Measurements from ENCODE around the gene RPS16.

Gene RPS16

DNA sequence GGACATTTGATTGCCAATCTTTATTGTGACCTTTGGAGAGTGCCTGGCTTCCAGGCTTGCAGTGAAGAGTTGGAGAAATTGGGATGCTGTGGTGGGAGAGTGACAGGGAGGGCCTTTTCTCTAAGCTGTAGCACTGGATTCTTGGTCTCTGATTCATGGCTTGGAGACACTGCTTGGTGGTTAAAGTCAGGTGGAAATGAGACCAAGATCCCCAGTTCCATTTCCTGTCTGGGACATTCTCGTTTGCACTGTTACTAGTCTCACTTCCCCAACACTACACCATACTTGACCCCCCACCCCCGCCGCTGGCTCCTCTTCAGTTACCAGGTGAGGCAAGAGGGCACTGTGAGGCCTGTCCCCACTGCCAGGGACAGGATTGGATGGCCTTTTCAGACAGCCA lies 12.5 kb upstream of the RPS16 start:
- peak; percentile 75 for DNase-seq

DNA sequence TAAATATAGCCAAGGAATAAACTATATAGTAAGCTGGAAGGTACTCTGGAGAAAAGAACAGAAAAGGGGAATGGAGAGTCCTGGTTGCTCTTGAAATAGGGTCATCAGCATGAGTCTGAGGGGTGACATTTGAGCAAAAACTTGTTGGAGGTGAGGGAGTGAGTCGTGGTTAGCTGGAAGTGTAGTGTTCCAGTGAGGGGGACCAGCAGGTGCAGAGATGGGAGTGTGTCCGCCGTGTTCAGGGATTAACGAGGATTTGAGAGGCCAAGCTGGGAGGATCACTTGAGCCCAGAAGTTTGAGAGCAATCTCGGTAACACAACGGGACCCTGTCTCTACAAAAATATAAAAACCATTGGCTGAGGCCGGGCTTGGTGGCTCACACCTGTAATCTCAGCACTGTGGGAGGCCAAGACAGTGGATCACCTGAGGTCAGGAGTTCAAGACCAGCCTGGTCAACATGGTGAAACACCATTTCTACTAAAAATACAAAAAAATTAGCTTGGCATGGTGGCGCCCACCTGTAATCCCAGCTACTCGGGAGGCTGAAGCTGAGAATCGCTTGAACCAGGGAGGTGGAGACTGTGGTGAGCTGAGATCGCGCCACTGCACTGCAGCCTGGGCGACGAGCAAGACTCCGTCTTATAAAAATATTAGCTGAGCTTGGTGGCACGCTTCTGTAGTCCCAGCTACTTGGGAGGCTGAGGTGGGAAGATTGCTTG lies 10.8 kb upstream of the RPS16 start:
- no peak for DNase-seq

DNA sequence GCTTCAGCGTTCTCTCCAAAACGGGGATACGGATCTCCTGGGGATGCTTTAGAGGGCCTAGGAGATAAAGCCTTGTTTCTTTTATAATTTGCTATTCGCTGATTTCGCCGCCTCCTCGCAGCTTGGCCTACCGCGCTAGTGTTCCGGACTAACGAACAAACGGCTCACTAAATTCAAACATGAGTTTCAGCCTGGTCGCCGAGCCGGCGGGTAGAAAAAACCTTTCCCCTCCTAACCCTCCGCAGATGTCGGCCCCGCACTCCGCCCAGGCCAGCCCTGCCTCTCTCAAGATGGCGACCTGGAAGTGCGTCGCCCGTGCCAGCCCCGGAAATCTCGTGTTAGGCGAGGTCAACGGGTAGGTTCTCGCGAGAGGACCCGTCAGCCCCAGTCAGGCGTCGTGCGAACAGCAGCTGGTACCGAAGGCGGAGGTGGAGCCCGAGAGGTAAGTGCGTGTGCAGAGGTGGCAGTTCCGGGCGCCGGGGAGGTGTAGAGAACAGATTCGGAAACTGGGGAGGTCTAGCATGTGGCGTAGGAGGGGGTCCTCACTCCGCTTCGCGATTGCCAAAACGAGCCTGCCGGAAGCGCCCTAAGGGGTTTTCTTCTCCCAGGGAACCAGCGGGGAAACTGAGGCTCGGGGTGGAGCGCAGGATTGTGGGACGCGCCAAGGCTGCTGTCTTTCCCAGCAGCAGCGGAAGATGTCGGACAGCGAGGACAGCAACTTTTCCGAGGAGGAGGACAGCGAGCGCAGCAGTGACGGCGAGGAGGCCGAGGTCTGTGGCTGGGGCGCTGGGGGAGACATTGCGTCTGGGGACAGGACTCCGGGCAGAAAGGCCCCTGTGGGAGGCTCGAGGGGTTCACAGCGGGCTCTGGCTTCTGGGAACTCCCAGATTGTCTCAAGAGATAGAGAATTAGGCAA lies 9.7 kb upstream of the RPS16 start, which contains the start of gene SUPT5H:
Gene SUPT5H, plus strand, starts transcription at position 387 of the 916 bp plus-strand sequence. Its CDS starts 309 bp downstream, at position 696.
- peak; percentile 98 for DNase-seq

DNA sequence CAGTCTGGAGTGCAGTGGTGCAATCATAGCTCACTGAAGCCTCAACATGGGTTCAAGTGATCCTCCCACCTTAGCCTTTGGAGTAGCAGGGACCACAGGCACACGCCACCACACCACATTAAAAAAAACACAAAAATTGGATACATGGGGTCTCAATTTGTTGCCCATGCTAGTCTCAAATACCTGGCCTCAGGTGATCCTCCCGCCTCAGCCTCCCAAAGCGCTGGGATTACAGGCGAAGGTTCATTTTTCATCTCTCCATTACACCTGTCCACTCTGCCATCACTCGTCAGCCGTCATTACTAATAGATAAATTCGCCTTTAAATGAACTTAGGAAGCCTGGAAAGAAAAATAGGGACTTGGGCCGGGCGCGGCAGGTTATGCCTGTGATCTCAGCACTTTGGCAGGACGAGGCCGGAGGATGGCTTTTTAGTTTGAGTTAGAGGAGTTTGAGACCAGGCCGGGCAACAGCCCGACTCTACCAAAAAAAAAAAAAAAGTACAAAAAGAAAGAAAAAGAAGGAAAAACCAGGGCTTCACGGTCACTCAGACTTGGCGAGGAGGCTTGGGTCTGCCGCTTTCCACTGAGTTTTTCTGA lies 8.9 kb upstream of the RPS16 start:
- no peak for DNase-seq

DNA sequence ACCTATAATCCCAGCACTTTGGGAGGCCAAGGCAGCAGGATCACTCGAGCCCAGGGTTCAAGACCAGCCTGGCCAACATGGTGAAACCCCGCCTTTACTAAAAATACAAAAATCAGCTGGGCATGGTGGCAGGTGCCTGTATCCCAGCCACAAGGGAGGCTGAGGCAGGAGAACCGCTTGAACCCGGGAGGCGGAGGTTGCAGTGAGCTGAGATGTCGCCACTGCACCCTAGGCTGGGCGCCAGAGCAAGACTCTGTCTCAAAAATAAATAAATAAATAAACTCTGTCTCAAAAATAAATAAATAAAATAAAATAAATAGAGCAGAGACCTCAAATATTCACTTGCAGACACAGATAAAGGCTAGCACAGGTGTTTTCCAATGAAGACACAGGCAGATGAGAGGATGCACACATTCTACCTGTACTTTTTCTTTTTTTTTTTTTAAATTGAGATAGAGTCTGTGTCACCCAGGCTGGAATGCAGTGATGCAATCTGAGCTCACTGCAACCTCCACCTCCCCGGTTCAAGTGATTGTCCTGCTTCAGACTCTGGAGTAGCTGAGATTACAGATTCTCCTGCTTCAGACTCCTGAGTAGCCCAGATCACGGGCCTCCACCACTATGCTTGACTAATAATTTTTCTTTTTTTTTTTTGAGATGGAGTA lies 2.7 kb upstream of the RPS16 start:
- peak; percentile 75 for DNase-seq

DNA sequence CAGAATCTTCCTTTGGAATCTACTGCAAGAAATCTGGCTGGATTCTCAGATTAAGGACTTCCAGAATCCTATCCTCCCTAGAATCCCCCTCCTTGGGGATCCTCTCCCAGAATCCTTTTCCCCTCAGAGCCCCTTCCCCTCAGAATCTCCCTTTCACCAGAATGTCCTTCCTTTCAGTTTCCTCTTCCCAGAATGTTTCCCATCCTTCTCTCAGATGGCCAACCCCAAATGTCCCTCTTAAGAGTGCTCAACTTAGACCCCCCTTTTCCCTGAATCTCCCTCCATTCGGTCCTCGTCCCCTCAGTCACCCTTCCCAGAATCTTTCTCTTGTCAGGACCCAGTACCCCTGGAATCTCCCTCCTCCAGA lies 584 bp upstream of the RPS16 start:
- no peak for DNase-seq

GRCh38 chr19:39434123-39435076 lies 1.3 kb downstream of the RPS16 start:
- DNase-seq, result no peak

- no peak for DNase-seq
Observed at GRCh38 chr19:39433480-39434079, 2.2 kb downstream of the RPS16 start.

GRCh38 chr19:39432677-39433025 lies 3.1 kb downstream of the RPS16 start:
- DNase-seq, result no peak

DNA sequence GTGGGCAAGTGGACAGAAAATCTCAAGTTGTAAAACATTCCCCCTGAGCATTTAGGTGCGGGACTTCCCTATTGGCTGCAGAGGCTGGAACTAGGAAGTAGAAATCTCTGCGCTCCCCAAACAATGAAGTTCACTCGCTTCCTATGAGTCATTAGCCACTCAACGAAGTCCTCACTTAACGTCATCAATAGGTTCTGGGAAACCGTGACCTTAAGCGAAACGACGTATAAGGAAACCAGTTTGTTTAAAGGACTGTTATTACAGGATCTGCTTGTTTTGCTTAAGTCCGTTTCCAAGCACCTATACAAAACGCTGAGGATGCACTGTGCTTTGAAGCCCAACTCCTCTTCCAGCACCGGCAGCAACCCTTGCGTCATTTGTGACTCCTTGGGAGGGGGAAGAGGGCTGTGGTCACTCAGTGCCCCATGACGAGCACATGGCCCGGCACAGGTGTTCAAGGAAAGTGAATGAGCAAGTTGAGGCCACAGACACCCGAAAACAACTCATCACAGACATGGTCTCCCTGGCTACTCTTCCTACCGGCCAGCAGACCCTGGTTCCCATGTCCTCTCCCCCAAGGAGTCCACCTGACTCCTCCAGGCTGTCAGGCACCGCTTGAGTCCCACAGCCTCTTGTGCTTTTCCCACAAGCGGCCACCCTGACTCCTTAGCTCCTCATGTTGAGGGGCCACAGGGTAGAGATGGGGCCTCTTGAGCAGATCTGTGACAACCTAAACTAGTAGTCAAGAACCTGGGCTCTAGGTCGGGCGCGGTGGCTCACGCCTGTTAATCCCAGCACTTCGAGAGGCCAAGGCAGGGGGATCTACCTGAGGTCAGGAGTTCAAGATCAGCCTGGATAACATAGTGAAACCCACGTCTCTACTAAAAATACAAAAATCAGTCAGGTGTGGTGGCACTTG lies 4.8 kb downstream of the RPS16 start:
- peak; percentile 84 for DNase-seq

DNA sequence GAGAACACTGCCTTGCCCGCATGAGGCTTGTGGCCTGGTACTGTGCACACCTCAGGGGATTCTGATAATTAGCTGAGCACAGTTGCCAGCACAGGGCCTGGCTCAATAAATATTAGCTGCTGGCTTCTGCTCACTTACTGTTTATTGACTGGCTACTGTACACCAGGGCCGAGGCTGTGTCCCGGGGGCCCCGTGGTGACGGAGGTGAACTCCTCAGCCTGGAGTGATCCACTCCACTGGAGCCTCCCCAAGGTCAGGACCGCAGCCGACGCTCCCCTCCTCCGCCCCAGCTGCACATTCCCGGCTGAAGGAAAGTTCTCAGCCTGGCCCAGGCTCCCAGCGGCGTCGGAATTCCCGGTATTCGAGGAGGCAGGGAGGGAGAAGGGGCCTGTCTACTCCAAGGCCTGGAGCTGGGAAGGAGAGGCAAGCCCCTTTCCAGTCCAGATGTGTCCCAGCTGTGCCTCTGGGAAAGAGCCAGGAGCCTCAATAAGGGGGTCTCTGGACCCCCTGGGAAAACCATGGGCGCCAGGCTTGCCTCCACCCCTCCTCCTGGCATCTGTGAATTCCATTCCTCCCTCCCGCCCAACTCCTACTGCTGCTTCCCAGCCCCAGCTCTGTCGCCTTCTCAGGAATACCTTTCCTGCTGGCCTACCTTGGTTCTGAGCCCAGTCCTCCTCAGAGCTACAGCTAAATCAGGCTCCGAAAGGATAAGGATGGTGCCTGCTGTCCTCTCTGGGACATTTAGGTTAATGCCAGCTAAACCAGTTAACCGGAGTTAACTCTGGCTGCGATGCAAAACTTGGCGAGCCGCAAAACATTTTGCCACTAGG lies 7.3 kb downstream of the RPS16 start:
- peak; percentile 97 for DNase-seq

DNA sequence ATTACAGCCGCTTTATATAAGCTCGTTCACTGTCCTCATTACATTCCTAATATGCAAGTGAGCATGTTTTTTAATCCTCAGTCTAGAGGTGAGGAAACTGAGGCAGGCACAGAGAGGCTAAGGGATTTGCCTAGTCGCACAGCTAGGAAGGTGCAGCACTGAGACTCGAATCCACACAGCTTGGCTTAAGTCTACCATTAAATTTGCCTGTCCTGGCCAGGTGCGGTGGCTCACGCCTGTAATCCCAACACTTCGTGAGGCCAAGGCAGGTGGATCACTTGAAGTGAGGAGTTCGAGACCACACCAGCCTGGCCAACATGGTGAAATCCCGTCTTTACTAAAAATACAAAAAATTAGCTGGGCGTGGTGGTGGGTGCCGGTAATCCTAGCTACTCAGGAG lies 8.0 kb downstream of the RPS16 start:
- DNase-seq, result no peak

DNA sequence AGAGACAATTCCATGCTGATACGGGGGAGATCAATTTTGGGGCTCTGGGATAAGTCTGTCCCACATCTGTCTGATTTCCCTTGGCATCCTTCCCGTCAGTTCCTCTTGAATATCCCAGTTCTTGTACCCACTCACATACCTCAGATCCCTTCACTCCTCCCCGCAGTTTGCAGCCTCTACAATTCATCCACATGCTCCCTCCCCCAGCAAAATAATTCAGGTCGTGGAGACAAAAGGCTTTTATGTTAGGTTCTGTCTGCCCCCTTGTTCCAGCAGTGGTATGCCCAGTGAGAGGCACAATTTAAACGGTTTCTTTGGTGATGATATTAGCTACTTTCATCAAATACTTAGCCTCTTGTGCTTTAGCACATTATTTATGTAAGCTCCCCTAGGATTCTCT lies 9.6 kb downstream of the RPS16 start:
- no peak for DNase-seq

- no peak for DNase-seq
Observed at GRCh38 chr19:39425744-39426143, 10.0 kb downstream of the RPS16 start.

GRCh38 chr19:39424934-39425333 lies 10.8 kb downstream of the RPS16 start:
- DNase-seq, result no peak

DNA sequence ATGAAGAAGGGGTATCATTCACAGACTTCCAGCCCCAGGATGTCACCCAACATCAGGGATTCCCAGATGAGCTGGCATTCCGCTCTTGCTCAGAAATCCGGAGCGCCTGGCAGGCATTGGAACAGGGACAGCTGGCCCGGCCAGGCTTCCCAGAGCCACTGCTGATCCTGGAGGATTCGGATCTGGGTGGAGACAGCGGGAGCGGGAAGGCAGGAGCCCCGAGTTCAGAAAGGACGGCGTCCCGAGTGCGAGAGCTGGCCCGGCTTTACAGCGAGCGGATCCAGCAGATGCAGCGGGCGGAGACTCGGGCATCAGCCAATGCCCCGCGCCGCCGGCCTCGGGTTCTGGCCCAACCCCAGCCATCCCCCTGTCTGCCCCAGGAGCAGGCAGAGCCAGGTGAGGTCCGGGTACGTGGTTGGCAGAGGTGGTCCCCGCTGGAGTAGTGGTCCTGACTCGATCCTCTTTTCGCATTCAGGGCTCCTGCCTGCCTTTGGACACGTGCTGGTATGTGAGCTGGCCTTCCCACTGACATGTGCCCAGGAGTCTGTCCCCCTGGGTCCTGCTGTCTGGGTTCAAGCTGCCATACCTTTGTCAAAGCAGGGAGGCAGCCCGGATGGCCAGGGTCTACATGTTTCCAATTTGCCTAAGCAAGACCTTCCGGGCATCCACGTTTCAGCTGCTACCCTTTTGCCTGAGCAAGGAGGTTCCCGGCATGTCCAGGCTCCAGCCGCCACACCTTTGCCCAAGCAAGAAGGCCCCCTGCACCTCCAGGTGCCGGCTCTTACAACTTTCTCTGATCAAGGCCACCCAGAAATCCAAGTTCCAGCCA lies 12.3 kb downstream of the RPS16 start:
- DNase-seq, result no peak

DNA sequence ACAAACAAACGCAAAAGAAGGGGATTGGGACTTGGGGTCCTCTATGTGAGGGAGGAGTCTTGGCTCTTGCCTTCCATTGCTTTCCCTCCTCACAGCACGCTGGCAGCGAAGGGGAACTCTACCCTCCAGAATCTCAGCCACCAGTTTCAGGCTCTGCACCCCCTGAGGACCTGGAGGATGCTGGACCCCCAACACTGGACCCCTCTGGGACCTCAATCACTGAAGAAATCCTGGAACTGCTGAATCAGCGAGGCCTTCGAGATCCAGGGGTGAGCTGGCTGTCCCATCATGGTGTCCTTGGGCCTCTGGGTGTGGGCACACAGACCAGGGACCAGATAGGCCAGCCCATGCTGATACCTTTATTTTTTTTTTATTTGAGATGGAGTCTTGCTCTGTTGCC lies 13.7 kb downstream of the RPS16 start:
- no peak for DNase-seq

DNA sequence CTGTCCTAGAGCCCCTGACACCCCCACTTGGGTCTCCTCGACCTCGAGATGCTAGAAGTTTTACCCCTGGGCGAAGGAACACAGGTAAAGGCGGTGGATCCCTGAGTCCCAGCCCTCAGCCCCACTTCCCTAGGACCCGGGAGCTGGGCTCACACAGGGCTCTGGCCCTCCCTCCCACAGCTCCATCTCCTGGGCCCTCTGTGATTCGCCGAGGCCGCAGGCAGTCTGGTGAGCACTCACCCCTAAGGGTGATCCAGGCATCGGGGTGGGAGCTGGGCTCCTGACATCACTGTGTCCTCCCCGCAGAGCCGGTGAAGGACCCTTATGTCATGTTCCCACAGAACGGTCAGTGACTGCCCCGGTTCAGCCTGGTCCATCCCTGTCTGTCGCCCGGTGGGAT lies 15.0 kb downstream of the RPS16 start:
- no peak for DNase-seq

- DNase-seq, result no peak
Observed at GRCh38 chr19:39419003-39419402, 16.7 kb downstream of the RPS16 start.

All from islet precursor cell (in vitro differentiated cells).